Gastrocnemius medialis (tissue), 4 donors: Measurements from ENCODE around the gene TLCD4. TPM values are rescaled to one million over a fixed set of nuclear protein-coding genes. Genes with fewer than 3 reads are reported as not detected.

Experiments
- ATAC-seq, 2 donors: fragments of 150-250 bp; one replicate each; pipeline ENCODE4 v1.9.1; 2016
- DNase-seq, 2 donors: peaks; one replicate each; pipeline ENCODE4 v3.0.0-alpha.2; 2019
- H3K27ac ChIP-seq, 4 donors: fragments of 200-600 bp; sonication (generic); 1 replicate in 1 of 4; 2 replicates in 3 of 4; pipeline ENCODE4 v1.5.1; 2016 to 2018; ENCODE audit warnings: mild to moderate bottlenecking in 2 of 4, moderate library complexity in 1 of 4
- H3K27me3 ChIP-seq, 3 donors: fragments of 200-600 bp; sonication (generic) in 2 of 3; 1 replicate in 1 of 3; 2 replicates in 2 of 3; pipeline versions ENCODE4 v1.5.1 to v1.6.0; 2016 to 2019; ENCODE audit warnings: mild to moderate bottlenecking in 1 of 3, moderate library complexity in 1 of 3
- H3K36me3 ChIP-seq, 2 donors: fragments of 200-600 bp; sonication (generic) in 1 of 2; one replicate each; pipeline ENCODE4 v1.5.1; 2017 to 2018
- H3K4me1 ChIP-seq, 2 donors: fragments of 200-600 bp; sonication (generic) in 1 of 2; one replicate each; pipeline ENCODE4 v1.5.1; 2016 to 2017; ENCODE audit warnings: mild to moderate bottlenecking in 2 of 2
- H3K4me3 ChIP-seq, 4 donors: fragments of 200-600 bp; sonication (generic) in 3 of 4; 1 replicate in 1 of 4; 2 replicates in 3 of 4; pipeline ENCODE4 v1.5.1; 2016 to 2019; ENCODE audit warnings: mild to moderate bottlenecking in 2 of 4
- H3K9me3 ChIP-seq, 3 donors: fragments of 200-600 bp; sonication (generic) in 2 of 3; 1 replicate in 1 of 3; 2 replicates in 2 of 3; pipeline ENCODE4 v1.5.1; 2016 to 2019
- POLR2A ChIP-seq, 2 donors: fragments of 450-650 bp; IDR thresholded peaks; one replicate each; pipeline ENCODE4 v1.6.1; 2017; ENCODE audit warnings: antibody characterized with exemption in 2 of 2, mild to moderate bottlenecking in 2 of 2, moderate library complexity in 2 of 2
- in situ Hi-C, 4 donors: fragments of 200-750 bp; cut with MboI; loops; one replicate each; pipeline versions ENCODE4 v1.15.0 to v1.8.0; 2017; ENCODE audit warnings: low sequenced_read_pairs in 4 of 4
- intact Hi-C: fragments of 100-400 bp; cut with DNase I; formaldehyde crosslinking; loops from one replicate; pipeline ENCODE4 v1.15.1; 2023; ENCODE audit warnings: low total_unique reads
- total RNA-seq, 4 donors: library from RNA; depleted of rRNA; stranded (reverse); fragments of >200 nt; gene quantifications; one replicate each; pipeline versions ENCODE4 v1.1.0 to v1.2.3, GENCODE V29; 2016
- TF ChIP-seq, protein P1 (sequence below), 5 experiments: fragments of 450-650 bp in 3 of 5; fragments of 200-600 bp in 2 of 5; sonication (generic) in 2 of 5; IDR thresholded peaks in 4 of 5; conservative IDR thresholded peaks in 1 of 5; 1 replicate in 4 of 5; 2 replicates in 1 of 5; pipeline ENCODE4 v1.5.1; 2016 to 2019; ENCODE audit warnings: antibody characterized with exemption in 5 of 5, mild to moderate bottlenecking in 3 of 5, moderate library complexity in 3 of 5

TLCD4 gene
- total RNA-seq, 4 donors from 2014 or later: 9.8 to 12.1 (median 11.0) TPM

DNA sequence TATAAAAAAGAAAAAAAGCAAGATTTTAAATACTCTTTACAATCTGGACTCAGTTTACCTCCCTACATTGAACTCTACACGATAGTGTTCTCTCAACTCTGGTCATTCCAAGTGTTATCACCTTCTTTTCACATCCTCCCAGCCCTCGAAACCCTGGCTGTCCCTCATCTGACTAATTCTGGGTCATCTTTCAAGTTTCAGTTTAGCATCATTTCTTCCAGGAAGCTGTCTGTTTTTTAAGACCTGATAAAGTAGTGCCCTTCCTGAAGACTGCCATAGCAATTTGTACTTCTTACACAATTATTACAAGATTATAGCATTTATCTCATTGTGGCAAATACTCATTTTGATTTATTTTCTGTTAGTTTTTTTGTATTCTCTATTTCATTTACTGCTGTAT, 45.6 kb upstream of the TLCD4 start:
- intact Hi-C loops: no loop called here

DNA sequence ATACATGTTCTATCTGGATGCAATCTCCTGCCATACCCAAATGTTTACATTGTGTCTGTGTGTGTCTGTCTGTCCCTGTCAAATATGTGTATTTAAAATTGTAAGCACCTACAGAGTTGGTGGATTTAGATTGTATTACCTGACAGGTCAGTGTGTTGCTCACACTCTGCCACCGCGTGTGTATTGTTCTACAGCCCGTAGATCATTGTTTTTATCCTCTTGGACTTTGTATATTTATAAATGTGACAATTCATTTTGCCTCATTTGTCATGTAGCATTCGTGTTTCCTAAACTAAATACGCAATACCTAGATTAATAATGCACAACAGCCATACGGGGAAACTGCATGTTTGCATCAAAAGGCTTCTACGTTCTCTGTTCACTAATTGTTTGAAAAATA, 45.0 kb upstream of the TLCD4 start:
- in situ Hi-C loops: no loop called here
- TF ChIP-seq, protein P1, sequence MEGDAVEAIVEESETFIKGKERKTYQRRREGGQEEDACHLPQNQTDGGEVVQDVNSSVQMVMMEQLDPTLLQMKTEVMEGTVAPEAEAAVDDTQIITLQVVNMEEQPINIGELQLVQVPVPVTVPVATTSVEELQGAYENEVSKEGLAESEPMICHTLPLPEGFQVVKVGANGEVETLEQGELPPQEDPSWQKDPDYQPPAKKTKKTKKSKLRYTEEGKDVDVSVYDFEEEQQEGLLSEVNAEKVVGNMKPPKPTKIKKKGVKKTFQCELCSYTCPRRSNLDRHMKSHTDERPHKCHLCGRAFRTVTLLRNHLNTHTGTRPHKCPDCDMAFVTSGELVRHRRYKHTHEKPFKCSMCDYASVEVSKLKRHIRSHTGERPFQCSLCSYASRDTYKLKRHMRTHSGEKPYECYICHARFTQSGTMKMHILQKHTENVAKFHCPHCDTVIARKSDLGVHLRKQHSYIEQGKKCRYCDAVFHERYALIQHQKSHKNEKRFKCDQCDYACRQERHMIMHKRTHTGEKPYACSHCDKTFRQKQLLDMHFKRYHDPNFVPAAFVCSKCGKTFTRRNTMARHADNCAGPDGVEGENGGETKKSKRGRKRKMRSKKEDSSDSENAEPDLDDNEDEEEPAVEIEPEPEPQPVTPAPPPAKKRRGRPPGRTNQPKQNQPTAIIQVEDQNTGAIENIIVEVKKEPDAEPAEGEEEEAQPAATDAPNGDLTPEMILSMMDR (IDR thresholded peaks at IDR 0.05 in 4 of 5, conservative IDR thresholded peaks at IDR 0.05 in 1 of 5): no peak
- TF ChIP-seq POLR2A (IDR thresholded peaks at IDR 0.05): no peak
- intact Hi-C loops: loop anchor here (1.0 kb wide), 1 partner anchor 162 kb away; the partner anchor contains the start of gene RWDD3
- peaks cover 5 to 7% of the 10 kb centered on the region in 2 donors for H3K4me1 ChIP-seq
- peak in 1 of 2 donors; percentile 21 for ATAC-seq
- H3K27ac ChIP-seq: peak overlapping the region; percentile 88 to 97 (median 91)
- no peaks in the 10 kb centered on the region for H3K9me3 ChIP-seq
- no peak for DNase-seq
- H3K27me3 ChIP-seq: no peaks in the 10 kb centered on the region
- H3K4me3 ChIP-seq: peak overlapping the region; percentile 73 to 83 (median 81)
- no peaks in the 10 kb centered on the region for H3K36me3 ChIP-seq

More for the DNA sequence above, 45.6 kb upstream of the TLCD4 start:
- in situ Hi-C loops: no loop called here
- Histone ChIP-seq H3K4me1 (peaks cover 5 to 7% of the 10 kb centered on the region in 2 donors), H3K9me3 (no peaks in the 10 kb centered on the region), H3K4me3 (peak overlapping the region; percentile 73 to 83 (median 81)), H3K27me3 (no peaks in the 10 kb centered on the region), H3K27ac (peak overlapping the region in 3 of 4 donors; percentile 90 to 97 (median 92)), H3K36me3 (no peaks in the 10 kb centered on the region)
- DNase-seq: no peak
- ATAC-seq: no peak
- TF ChIP-seq, protein P1 (IDR thresholded peaks at IDR 0.05 in 4 of 5, conservative IDR thresholded peaks at IDR 0.05 in 1 of 5): no peak
- no peak for TF ChIP-seq POLR2A (IDR thresholded peaks at IDR 0.05)

DNA sequence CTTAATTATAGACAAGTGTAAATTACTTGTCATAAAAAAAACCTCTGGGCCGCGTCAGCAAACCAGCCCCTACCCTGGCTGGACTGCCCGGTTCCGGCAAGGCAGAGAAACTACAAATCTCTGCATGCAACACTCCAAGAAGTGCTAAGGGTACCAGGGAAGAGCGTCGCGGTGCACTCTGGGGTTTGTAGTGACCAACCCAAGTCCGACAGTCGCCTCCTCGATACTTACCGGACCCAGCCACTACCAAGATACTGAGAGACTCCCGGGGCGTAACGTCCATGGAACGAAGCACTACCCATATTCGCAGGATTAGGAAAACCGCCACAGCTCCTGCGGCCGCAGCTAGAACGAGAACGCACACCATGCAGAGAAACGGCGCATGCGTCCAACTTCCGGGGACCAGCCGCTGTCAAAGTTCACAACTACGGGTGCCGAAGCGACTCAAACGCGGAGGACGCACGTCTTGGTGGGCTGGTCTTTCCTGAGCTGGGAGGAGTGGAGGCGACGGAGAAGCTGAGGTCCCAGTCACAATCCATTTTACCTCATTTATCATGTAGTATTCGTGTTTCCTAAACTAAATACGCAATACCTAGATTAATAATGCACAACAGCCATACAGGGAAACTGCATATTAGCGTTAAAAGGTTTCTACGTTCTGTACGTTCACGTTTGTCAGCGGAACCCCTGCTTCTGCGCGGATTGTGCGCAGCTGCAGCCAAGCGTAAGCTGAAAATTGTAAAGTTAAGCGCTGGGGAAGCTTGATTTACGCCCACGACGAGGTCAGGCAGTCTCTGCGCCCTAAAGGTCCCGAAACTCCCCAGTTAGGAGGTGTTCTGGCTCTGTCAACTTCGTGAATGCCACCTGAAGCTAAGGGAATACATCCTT, 44.4 kb upstream of the TLCD4 start, which contains the start of gene ALG14:
Gene ALG14 (minus strand): TSS at position 420 of the 888 bp plus-strand sequence. CDS start 53 bp downstream, at position 367.
- H3K4me1 ChIP-seq: peaks cover 5 to 7% of the 10 kb centered on the region in 2 donors
- ATAC-seq (peak; percentile 99 to 100), DNase-seq (peak; percentile 91 to 92)
- no peaks in the 10 kb centered on the region for H3K9me3 ChIP-seq
- peak within 1 kb of the TSS; percentile 88 to 97 (median 91) for H3K27ac ChIP-seq
- peak; percentile 53 to 71 for TF ChIP-seq POLR2A (IDR thresholded peaks at IDR 0.05)
- TF ChIP-seq, protein P1 (IDR thresholded peaks at IDR 0.05 in 4 of 5, conservative IDR thresholded peaks at IDR 0.05 in 1 of 5): no peak
- no peaks in the 10 kb centered on the region for H3K27me3 ChIP-seq
- H3K4me3 ChIP-seq: peak within 1 kb of the TSS; percentile 73 to 83 (median 81)
- in situ Hi-C loops (no loop called here), intact Hi-C loops (loop anchor here (1.0 kb wide), 2 partner anchors 45 to 162 kb away; partner anchors contain the start of genes RWDD3 and TLCD4)
- no peaks in the 10 kb centered on the region for H3K36me3 ChIP-seq

DNA sequence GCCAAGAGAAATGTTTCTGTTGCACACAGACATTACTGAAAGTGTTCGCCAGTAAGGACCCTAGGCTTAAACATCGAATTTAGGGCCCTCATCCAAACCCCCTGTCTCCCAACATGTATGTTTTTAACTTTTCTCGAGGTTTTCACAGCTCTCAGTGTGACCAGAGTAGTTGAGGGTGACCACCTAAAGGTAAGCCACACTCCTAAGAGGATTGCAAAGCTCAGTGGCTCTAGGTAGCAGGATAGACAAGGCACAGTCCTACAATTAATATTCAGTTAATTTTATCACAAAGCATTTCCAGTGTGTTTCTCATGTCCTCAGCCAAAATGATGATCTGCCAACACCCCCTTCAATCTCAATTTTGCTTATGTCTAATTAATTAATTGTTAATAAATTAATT, 43.7 kb upstream of the TLCD4 start:
- DNase-seq: no peak
- intact Hi-C loops: loop anchor here (1.0 kb wide), 1 partner anchor 44 kb away; the partner anchor contains the start of gene TLCD4
- TF ChIP-seq, protein P1 (IDR thresholded peaks at IDR 0.05 in 4 of 5, conservative IDR thresholded peaks at IDR 0.05 in 1 of 5): no peak
- no peak for TF ChIP-seq POLR2A (IDR thresholded peaks at IDR 0.05)
- Histone ChIP-seq H3K27ac (peak overlapping the region; percentile 88 to 97 (median 91)), H3K27me3 (no peaks in the 10 kb centered on the region), H3K9me3 (no peaks in the 10 kb centered on the region), H3K4me3 (peak overlapping the region; percentile 73 to 83 (median 81)), H3K36me3 (no peaks in the 10 kb centered on the region), H3K4me1 (peaks cover 5 to 7% of the 10 kb centered on the region in 2 donors)
- in situ Hi-C loops: no loop called here
- no peak for ATAC-seq
